ENCODE measurements around the gene HSD11B1L.
"Not testable (repeated sequence)": the region's sequence is repeated elsewhere in the genome, so short reads cannot be mapped to it uniquely, and the experiment has no call there.

HSD11B1L gene

DNA sequence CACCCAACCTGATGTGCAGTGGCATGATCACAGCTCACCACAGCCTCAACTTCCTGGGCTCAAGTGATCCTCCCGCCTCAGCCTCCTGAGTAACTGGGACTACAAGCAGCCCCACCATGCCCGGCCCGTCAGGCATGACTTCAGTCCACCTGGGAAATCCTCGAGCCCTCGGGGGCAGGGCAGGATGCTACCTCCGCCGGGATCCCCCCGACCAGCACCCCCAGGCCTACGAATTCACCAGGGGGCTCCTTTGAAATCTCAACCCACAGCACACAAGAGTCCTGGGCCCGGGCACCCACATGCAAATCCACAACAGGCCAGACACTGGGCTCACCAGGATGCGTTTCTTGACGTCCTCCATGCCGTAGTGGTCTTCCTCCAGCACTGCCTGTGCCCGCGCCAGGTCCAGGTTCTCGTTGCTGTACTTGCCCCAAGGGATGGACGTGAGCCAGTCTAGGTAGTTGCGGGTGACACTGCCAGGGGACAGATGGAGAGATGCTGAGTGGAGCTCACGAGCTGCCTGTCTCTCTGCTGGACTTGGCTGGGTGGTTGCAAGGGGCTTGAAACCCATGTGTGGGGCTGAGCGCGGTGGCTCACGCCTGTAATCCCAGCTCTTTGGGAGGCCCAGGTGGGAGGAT, 19.7 kb downstream of the HSD11B1L start:
- no peak for DNase-seq (ENCODE audit: low read depth in 3 of 3)

DNA sequence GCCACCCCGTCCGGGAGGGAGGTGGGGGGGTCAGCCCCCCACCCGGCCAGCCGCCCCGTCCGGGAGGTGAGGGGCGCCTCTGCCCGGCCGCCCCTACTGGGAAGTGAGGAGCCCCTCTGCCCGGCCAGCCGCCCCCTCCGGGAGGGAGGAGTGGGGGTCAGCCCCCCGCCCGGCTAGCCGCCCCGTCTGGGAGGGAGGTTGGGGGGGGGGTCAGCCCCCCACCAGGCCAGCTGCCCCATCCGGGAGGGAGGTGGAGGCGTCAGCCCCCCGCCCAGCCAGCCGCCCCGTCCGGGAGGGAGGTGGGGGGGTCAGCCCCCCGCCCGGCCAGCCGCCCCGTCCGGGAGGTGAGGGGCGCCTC, 21.2 kb downstream of the HSD11B1L start:
- not testable (repeated sequence) for DNase-seq (ENCODE audit: low read depth in 3 of 3)

DNA sequence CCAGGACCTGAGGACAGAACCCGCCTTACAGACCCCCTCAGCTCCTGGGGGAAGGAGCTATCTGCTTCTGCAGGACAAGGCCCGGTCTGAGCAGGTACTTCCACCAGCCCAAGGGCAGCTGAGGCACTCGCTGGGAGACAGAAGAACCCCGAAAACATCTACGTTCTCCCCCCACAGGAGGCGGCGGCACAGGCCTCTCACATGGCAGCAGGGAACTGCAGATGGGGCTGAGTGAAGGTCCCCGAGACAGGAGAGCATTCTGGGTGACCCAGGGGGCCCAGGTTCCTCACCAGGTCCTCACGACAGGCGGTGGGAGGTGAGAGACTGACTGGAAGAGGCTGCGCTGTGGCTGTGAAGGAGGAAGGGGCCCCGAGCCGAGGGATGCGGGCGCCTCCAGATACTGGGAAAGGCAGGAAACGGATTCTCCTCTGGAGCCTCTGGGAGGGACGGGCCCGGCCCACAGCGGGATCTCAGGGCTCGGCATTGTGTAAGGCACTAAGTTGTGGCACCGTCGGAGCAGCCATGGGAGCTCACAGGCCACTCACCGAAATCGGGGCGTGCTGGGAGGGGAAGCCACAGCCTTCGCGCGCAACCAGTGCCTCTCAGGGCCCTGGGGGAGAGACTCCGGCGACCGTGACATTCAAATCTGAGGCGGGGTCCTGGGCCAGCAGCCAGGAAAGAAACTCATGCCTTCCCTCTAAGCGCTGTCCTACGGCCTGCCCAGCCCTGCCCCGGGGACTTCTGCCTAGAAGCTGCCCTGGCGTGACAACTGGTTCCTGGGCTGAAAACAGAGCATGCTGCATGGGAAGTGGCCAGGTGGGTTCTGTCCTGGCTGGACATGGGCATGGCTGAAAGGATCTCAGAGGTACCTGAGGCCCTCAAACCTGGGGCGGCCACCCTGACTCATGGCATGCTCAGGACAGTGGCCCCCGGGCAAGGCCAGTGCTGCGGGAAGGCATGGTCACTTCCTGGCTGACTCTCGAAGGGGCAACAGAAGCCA, 23.3 kb downstream of the HSD11B1L start:
- DNase-seq (ENCODE audit: low read depth in 3 of 3), result no peak

DNA sequence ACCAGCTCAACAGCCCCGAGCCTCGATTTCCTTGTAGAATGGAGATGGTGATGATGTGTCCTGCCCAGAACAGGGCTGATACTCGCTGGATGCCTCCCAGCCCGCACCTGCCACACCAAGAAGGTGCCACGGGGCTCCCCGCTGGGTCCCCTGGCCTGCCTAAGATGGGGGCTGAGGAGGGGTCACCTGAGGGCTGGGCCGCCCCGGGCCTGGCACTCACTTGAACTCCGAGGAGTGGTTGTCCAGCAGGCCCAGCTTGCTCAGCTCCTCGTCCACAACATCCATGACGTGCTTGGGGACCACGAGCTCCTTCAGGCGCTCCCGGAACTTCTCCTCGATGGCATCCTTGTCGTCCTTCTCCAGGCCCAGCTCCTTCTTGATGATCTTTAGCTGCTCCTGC, 24.7 kb downstream of the HSD11B1L start:
- no peak for DNase-seq (ENCODE audit: low read depth in 3 of 3)

DNA sequence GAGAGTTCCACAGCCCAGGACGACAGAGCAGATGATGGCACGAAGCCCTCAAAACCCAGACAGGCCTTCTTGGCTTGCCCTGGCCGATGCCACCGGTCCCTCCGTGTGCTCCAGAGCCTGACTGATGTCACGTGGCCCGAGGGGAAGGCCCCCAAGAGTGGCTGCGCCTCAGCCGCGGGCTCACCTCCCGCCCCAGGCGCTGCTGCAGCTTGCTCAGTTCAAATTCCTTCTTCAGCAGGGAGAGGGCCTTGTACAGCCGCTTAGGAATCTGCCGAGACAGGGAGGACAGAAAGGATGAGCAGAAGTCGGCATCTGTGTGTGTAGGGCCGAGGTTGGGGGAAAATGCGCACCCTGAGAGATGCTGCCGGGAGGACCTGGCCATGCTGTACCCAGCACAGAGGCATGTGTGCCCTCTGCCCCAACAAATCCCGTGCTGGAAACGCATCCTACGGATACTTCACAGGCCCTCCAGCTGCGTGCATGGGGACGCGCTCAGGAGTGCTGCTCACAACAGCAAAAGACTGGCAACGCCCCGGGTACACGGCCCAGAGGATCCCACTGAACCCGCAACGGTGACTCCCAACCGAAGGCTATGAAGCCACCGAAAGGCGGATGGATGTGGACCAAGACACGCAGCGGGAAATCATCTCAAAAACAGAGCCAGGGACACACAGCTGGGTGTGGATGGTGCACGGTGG, 26.2 kb downstream of the HSD11B1L start:
- DNase-seq (ENCODE audit: low read depth in 3 of 3), result no peak

- DNase-seq (ENCODE audit: low read depth in 3 of 3), result no peak
Measured at GRCh38 chr19:5707576-5708575, 27.0 kb downstream of the HSD11B1L start.

- DNase-seq (ENCODE audit: low read depth in 3 of 3), result no peak
Measured at GRCh38 chr19:5711025-5711424, 30.2 kb downstream of the HSD11B1L start.

DNA sequence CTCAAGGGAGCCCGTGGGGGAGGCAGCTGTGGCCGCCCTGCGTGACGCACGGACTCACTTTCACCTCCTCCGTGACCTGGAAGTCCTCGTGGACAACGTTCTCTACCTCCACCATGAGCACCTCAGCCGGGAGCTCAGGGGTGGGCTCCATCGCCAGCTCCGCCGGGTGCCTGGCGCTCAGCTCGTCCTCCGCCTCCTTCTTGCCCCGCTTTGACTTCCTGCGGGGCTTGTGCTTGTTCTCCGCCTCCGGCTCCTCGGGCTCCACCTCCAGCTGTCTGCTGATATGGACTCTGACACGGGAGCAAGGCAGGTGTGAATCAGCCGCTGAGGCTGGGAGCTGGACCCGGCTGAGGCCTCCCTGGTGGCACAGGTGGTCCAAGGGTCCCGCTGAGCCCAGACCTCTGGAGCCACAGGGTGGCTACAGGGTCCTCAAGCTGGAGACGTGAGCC, 30.9 kb downstream of the HSD11B1L start:
- no peak for DNase-seq (ENCODE audit: low read depth in 3 of 3)

DNA sequence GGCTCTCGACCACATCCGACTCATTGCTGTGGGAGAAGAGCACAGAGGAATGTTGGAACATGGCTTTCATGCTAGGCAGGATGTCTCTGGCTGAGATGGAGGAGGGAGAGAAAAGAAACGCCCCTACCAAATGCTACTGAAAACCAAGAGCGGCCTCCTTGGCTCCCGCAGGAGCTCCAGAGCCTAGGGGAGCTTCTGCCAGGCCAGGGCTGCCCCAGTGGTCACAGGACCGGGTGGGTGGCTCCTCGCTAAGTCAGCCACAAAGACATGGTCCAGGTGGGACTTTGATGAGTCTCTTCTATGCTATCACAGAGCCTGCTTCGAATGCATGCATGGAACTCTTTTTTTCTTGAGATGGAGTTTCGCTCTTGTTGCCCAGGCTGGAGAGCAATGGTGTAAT, 32.4 kb downstream of the HSD11B1L start:
- DNase-seq (ENCODE audit: low read depth in 3 of 3), result no peak

DNA sequence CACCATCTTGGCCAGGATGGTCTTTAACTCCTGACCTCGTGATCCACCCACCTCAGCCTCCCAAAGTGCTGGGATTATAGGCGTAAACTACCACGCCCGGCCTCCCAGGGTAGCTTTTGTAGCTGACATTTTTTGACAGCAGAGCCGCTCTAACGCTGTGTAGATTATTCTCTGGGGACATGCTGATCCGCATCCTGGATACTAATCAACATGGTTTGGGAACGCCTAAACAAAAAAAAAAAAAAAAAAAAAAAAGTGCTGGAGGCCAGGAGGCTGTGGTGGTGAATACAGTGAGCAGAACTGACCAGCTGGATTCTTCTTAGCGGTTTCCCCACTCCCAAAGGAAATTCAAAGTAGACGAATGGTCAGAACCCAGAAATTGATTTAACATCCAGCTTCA, 34.0 kb downstream of the HSD11B1L start:
- no peak for DNase-seq (ENCODE audit: low read depth in 3 of 3)

- DNase-seq (ENCODE audit: low read depth in 3 of 3), result no peak
Measured at GRCh38 chr19:5717215-5717935, 36.5 kb downstream of the HSD11B1L start.

DNA sequence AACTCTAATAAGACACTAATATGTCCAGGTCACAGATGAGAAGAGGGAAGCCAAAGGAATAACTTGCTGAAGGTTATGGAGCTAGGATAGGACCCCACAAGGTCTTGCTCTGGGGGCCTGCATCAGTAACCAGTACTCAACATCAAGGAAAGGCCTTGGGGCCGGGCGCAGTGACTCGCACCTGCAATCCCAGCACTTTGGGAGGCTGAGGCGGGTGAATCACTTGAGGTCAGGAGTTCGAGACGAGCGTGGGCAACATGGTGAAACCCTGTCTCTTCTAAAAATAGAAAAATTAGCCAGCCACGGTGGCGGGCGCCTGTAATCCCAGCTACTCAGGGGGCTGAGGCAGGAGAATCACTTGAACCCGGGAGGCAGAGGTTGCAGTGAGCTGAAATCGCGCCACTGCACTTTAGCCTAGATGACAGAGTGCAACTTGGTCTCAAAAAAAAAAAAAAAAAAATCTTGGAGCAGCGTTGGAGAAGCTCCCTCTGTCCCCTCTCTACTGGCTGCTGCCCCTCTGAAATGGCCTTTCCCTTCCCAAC, 37.3 kb downstream of the HSD11B1L start:
- no peak for DNase-seq (ENCODE audit: low read depth in 3 of 3)

GRCh38 chr19:5718579-5719273, 37.9 kb downstream of the HSD11B1L start:
- no peak for DNase-seq (ENCODE audit: low read depth in 3 of 3)

DNA sequence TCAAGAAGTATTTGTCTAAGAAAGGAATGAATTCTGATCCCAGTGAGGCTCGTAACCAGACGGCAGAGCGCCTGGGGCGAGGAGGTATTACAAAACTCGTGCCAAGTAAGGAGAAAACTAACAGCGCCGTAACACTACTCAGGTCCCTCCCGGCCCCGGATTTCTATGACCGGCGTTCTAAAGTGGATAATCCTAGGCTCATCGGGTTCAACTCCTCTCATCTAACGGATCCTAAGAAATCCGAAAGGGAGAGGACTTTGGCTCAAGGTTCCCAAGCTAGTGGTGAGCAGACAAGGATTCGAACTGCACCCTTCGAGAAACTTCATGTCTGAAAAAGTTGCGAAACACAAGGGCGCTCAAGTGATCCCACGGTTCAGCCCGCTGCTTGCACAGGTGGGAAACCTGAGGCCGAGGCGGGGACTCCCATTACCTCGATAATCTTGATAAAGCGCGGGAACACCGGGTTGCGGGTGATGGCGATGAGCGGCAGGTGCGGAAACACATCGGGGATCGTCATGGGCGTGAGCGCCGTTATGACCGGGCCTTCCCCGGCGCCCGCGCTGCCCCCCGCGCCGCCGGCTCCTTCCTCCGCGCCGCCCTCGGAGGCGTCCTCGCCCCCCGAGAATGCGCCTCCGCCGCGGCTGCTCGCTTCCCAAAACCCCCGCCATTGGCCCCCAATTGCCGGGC, 38.6 kb downstream of the HSD11B1L start:
- DNase-seq (ENCODE audit: low read depth in 3 of 3), result no peak

- peak; percentile 95 to 97 (median 95) for DNase-seq (ENCODE audit: low read depth in 3 of 3)
Measured at GRCh38 chr19:5719961-5720790, 39.3 kb downstream of the HSD11B1L start, which contains the start of the genes CATSPERD and LONP1. Gene CATSPERD (plus strand): TSS chr19:5720637. CDS start chr19:5720738, 101 bp downstream. Gene LONP1 (minus strand): TSS chr19:5720146. CDS start chr19:5720132, 14 bp downstream.

- no peak for DNase-seq (ENCODE audit: low read depth in 3 of 3)
Measured at GRCh38 chr19:5727453-5728050, 46.7 kb downstream of the HSD11B1L start.

DNA sequence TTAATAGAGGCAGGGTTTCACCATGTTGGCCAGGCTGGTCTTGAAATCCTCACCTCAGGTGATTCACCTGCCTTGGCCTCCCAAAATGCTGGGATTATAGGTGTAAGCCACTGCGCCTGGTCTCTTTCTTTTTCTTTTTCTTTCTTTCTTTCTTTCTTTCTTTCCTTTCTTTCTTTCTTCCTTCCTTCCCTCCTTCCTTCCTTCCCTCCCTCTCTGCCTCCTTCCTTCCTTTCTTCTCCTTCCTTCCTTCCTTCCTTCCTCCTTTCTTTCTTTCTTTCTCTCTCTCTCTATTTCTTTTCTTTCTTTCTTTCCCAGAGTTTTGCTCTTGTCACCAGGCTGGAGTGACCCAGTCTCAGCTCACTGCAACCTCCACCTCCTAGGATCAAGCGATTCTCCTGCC, 52.3 kb downstream of the HSD11B1L start:
- DNase-seq (ENCODE audit: low read depth in 3 of 3), result not testable (repeated sequence)

Data from stimulated activated CD4-positive, alpha-beta T cell treated with anti-CD3 and anti-CD28 coated beads, TNF-alpha, amount 100 ng/mL, for 4 hours (primary cell).